Measurements from ENCODE around the gene TMED10.
A peak's percentile ranks its signal among the peaks of the same experiment; 100 is the strongest.
"Not testable (repeated sequence)": the region's sequence is repeated elsewhere in the genome, so short reads cannot be mapped to it uniquely, and the experiment has no call there.

TMED10 gene

DNA sequence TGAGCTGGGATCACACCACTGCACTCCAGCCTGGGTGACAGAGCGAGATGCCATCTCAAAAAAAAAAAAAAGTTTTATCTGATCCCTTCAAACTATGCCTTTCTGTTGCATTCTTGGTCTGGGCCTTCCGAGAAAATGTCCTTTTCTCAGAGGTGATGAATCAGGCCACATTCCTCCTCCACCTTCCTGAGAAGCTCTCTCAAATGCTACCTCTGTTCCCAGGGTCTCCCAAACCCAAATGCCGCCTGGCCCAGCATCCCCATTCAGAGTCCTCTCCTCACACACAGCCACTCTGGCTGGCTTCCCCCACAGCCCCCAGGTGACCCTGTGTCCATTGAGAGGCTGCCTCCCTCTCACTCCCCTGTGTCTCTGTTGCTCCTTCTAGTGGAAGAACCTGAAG is 19.7 kb upstream of the TMED10 start:
- no peak for DNase-seq (ENCODE audit: low read depth, low spot score)
- H3K27ac ChIP-seq = no peak overlapping the region

DNA sequence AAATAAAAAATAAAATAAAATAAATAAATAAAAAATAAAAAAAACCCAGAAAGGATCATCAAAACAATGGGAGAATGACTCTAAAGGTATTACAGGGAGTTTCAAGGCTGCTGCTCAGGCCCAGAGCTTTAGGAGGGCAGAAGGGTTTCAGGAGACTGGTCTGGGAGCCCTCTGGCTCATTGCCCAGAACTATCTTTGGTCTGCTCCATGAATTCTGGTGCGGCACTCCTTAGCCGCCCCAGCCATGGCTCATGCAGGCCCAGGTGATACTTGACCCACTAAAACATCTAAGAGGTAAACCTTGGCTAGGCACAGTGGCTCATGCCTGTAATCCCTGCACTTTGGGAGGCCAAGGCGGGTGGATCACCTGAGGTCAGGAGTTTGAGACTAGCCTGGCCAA is 14.7 kb upstream of the TMED10 start:
- DNase-seq (ENCODE audit: low read depth, low spot score) = no peak

GRCh38 chr14:75190023-75190422 is 13.6 kb upstream of the TMED10 start:
- DNase-seq (ENCODE audit: low read depth, low spot score) = no peak
- H3K27ac ChIP-seq = no peak overlapping the region

More for the DNA sequence above, 14.7 kb upstream of the TMED10 start:
- H3K27ac ChIP-seq = no peak overlapping the region

DNA sequence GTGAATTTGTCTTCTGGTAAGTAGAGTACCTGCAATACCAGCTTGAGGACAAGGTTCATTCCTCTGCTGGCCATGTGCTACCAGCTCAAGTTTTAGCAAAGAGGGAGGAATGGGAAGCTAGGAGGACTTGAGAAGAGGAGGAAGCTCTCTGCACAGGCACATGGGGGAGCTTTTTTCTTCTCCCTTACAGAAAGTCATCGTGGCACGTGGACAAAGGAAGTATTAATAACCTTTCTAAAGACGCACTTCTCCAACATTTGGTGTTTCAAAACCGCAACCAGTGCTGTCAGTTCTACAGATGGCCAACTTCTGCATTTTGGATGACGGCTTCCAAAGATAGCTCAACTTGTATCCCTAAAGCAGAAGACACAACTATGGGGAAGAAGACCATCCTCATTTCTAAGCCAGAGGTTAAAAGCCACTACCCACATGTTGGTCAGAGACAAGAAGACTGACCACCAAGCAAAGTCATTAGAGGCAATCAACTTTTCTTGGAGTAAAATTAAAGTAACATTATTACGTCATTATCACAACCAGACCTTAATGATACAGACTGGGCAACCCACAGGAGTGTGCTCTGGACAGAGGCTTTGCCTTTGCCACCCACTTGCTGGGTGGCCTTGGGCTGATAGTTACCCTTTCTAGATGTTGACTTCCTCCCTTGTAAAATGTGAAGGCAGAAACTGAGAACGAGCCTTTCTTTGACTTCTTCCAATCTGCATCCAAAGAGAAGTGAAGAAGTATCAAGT is 12.3 kb upstream of the TMED10 start:
- no peak overlapping the region for H3K27ac ChIP-seq
- no peak for DNase-seq (ENCODE audit: low read depth, low spot score)

DNA sequence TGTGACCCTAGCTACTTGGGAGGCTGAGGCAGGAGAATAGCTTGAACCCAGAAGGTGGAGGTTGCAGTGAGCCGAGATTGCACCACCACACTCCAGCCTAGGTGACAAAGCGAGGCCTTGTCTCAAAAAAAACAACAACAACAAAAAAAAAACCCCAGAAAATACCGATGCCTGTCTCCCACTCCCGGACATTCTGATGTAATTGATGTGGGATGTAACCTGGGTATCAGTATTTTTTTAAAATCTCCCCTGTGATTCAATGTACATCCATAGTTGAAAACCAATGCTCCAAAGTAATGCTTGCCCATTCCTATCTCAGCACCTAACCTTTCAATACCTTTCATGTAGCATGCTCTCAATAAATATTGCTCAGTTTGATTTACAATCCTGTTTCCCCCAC is 11.7 kb upstream of the TMED10 start:
- DNase-seq (ENCODE audit: low read depth, low spot score) = no peak
- H3K27ac ChIP-seq = no peak overlapping the region

- no peak overlapping the region for H3K27ac ChIP-seq
- DNase-seq (ENCODE audit: low read depth, low spot score) = no peak
Measured at GRCh38 chr14:75186953-75187352, 10.5 kb upstream of the TMED10 start.

GRCh38 chr14:75185251-75186040 is 9.0 kb upstream of the TMED10 start:
- no peak overlapping the region for H3K27ac ChIP-seq
- no peak for DNase-seq (ENCODE audit: low read depth, low spot score)

GRCh38 chr14:75184492-75184891 is 8.1 kb upstream of the TMED10 start:
- DNase-seq (ENCODE audit: low read depth, low spot score) = no peak
- H3K27ac ChIP-seq = no peak overlapping the region

GRCh38 chr14:75184039-75184438 is 7.6 kb upstream of the TMED10 start:
- H3K27ac ChIP-seq = no peak overlapping the region
- DNase-seq (ENCODE audit: low read depth, low spot score) = no peak

DNA sequence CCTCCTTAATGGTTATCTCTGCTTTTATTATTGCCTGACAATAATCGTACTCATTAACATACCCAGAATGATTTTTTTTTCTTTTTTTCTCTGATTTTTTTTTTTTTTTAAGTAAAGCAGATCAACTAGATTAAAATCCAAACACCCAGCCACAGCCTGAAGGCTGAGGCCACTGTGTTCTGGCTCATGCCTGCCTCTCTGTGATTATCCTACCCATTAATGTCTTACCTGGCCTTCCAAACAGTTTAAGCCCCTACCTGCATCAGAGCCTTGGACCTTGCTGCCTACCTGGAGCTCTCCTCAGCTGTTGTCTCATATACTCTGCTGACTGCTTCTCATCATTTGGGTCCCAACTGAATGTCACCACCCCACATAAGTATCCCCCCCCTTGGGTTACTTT is 6.8 kb upstream of the TMED10 start:
- H3K27ac ChIP-seq = no peak overlapping the region
- DNase-seq (ENCODE audit: low read depth, low spot score) = no peak

DNA sequence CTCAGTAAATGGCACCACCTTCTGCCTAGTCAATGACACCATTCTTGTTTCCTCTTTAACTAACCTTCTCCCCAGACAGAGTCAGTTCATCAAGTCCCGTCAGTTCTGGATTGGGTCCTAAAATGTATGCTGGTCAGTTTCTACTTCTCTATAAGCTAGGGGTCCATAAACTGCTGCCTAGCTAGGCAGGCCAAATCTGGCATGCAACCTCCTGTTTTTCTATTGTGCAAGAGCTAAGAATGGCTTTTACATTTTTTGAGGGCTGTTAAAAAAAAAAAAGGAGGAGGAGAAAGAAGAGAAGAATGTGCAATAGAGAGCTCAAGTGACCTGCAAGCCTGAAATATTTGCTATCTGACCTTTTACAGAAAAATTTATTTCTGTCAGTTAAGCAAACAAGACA is 6.4 kb upstream of the TMED10 start:
- no peak overlapping the region for H3K27ac ChIP-seq
- DNase-seq (ENCODE audit: low read depth, low spot score) = no peak

DNA sequence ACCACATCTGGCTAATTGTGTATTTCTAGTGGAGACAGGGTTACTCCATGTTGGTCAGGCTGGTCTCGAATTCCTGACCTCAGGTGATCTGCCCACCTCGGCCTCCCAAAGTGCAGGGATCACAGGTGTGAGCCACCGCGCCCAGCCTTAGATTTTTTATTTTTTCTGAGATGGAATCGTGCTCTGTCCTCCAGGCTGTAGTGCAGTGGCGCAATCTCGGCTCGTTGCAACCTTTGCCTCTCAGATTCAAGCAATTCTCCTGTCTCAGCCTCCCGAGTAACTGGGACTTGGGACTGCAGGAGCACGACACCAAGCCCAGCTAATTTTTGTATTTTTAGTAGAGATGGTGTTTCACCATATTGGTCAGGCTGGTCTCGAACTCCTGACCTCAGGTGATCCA is 5.8 kb upstream of the TMED10 start:
- not testable (repeated sequence) for H3K27ac ChIP-seq; DNase-seq (ENCODE audit: low read depth, low spot score)

- no peak for DNase-seq (ENCODE audit: low read depth, low spot score)
- H3K27ac ChIP-seq = no peak overlapping the region
Measured at GRCh38 chr14:75181293-75182062, 5.1 kb upstream of the TMED10 start.

DNA sequence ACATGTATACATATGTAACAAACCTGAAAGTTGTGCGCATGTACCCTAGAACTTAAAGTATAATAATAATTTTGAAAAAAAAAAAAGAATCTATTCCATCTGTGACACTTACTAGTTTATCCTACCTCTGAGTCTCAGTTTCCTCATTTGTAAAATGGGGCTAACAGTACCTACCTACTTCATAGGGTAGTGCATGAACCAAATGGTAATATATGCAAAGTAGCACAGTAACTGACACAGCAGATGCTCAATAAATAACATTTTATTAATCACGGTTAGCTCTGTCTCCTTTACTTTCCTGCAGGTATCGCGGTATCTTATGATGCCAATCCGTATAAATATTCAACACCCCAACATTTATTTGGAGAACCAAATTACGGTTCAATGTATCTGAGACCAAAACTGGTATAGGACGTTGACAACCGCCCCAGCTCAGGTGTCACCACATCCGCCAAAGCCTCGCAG is 703 bp downstream of the TMED10 start:
- no peak for DNase-seq (ENCODE audit: low read depth, low spot score)
- peak overlapping the region; percentile 93 for H3K27ac ChIP-seq

DNA sequence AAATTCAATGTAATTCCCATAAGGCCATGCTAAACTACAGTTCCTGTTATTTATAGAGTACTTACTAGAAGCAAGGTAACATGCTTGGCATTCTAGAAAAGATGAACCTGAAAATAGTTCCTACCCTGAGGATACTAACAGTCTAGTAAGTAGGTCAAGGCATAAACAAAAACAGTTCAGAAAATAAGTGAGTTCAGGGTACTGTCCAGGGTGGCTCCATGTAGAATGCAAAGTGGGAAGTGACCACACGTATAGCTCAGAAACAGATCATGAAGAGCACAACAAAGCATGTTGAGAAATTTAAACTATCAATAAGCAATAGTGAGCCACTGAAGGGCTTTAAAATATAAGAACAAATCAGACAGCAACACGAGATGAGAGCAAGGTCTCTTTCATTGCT is 2.3 kb downstream of the TMED10 start:
- DNase-seq (ENCODE audit: low read depth, low spot score) = no peak
- no peak overlapping the region for H3K27ac ChIP-seq

DNA sequence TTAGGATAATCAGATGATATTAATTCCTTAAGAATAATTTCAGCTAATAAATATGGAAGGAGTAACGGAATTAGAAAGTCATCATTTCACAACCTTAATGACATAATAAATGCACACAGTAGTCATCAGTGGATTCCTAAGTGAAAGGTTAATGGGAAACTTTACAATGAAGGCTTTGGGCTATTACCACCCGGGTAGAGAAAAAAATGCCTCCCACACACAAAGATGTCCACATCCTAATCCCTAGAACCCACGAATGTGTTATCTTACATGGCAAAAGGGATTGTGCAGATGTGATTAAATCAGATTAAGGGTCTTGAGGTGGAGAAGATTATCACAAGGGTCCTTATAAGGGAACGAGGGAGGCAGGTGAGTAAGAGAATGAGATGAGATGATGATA is 5.6 kb downstream of the TMED10 start:
- DNase-seq (ENCODE audit: low read depth, low spot score) = no peak
- H3K27ac ChIP-seq = no peak overlapping the region

GRCh38 chr14:75168586-75169335 is 7.7 kb downstream of the TMED10 start:
- no peak for DNase-seq (ENCODE audit: low read depth, low spot score)

GRCh38 chr14:75167325-75167724 is 9.1 kb downstream of the TMED10 start:
- H3K27ac ChIP-seq = no peak overlapping the region

More at GRCh38 chr14:75168586-75169335, 7.7 kb downstream of the TMED10 start:
- no peak overlapping the region for H3K27ac ChIP-seq

DNA sequence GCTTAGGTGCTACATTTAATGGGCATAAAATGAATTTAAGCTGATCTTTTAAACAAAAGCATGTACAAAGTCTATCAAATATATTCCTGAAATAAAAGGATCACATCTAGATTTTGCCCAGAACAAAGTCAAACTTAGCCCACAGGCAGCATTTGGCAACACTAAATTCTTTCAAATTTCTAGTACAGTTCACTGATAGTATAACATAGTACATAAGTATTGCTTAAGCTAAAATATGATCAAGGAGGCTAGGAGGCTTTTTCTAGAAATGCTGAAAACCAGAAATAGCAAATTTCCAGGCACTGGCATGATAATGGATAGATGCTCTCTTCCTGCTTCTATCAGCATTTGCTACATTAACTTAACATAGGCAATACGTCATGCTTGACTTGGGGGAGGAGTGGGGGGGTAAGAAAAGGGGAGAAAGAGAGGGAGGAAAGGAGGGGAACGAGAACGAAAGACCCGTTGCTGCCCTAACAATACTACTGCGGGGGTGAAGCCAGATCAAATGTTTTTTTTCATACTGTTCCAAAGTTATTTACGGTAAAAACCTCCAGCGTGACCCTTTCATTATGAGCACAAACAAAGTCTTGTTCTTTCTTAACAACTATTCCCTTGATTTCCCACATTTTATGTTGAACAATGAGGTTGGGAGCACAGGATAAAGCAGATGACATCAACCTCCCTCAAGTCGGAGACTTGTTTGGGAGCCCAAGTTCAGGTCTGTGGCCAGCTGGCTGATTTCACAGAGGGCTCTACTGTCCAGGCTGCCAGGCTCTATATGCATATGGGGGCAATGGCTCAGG is 10.6 kb downstream of the TMED10 start:
- H3K27ac ChIP-seq = no peak overlapping the region

More at GRCh38 chr14:75167325-75167724, 9.1 kb downstream of the TMED10 start:
- no peak for DNase-seq (ENCODE audit: low read depth, low spot score)

More for the DNA sequence above, 10.6 kb downstream of the TMED10 start:
- DNase-seq (ENCODE audit: low read depth, low spot score) = no peak
